ENCODE data around the gene YES1. TPM values are rescaled to one million over a fixed set of nuclear protein-coding genes. Genes with fewer than 3 reads are reported as not detected.

Gene YES1
- total and polyA plus RNA-seq, 2 of the 13 experiments (the other 11 are each of a cell fraction or from before 2014, with no cell fraction given), result 17.2 to 70.8 TPM

DNA sequence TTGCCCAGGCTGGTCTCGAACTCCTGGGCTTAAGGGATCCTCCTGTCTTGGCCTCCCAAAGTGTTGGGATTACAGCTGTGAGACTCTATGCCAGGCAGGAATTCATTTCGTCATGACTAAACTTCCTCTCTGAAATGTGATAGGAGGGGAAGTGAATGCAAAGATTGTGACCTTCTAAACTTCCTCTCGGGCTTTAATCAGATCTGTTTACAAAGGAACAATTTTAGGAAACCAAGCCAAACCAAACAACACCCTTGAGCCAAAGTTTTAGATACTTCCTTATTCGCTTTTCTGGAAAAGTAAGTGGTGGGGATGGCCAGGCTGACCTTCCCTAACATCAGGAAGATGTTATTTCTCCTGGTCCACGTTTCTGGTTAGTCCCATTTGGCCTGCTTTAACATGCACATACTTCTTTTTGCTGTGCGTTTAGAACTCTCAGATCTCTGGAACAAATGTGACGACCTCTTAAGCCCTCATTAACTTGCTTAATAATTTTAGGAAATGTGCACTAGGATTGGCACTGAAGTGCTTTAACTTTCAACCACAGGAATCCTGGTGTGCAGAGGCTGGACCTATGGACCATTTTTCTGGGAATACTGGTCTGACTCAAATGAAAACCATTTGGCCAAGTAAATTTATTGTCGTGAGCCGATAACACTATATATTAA is 33.2 kb upstream of the YES1 start (continued):
- TF ChIP-seq, protein P1, sequence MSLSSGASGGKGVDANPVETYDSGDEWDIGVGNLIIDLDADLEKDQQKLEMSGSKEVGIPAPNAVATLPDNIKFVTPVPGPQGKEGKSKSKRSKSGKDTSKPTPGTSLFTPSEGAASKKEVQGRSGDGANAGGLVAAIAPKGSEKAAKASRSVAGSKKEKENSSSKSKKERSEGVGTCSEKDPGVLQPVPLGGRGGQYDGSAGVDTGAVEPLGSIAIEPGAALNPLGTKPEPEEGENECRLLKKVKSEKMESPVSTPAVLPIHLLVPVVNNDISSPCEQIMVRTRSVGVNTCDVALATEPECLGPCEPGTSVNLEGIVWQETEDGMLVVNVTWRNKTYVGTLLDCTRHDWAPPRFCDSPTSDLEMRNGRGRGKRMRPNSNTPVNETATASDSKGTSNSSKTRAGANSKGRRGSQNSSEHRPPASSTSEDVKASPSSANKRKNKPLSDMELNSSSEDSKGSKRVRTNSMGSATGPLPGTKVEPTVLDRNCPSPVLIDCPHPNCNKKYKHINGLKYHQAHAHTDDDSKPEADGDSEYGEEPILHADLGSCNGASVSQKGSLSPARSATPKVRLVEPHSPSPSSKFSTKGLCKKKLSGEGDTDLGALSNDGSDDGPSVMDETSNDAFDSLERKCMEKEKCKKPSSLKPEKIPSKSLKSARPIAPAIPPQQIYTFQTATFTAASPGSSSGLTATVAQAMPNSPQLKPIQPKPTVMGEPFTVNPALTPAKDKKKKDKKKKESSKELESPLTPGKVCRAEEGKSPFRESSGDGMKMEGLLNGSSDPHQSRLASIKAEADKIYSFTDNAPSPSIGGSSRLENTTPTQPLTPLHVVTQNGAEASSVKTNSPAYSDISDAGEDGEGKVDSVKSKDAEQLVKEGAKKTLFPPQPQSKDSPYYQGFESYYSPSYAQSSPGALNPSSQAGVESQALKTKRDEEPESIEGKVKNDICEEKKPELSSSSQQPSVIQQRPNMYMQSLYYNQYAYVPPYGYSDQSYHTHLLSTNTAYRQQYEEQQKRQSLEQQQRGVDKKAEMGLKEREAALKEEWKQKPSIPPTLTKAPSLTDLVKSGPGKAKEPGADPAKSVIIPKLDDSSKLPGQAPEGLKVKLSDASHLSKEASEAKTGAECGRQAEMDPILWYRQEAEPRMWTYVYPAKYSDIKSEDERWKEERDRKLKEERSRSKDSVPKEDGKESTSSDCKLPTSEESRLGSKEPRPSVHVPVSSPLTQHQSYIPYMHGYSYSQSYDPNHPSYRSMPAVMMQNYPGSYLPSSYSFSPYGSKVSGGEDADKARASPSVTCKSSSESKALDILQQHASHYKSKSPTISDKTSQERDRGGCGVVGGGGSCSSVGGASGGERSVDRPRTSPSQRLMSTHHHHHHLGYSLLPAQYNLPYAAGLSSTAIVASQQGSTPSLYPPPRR (CRISPR knock-in tag; IDR thresholded peaks at IDR 0.05; ENCODE audit: borderline replicate concordance), result no peak
- TF ChIP-seq ELF3 (CRISPR knock-in tag; IDR thresholded peaks at IDR 0.05) (peak; percentile 98), ZBTB38 (CRISPR knock-in tag; IDR thresholded peaks at IDR 0.05) (no peak), ZFYVE20 (CRISPR knock-in tag; IDR thresholded peaks at IDR 0.05; ENCODE audit: borderline replicate concordance, low read depth) (no peak), PCBP2 (optimal IDR thresholded peaks at IDR 0.05; ENCODE audit: low read depth, low read length, poor library complexity, severe bottlenecking) (no peak), STAT5B (CRISPR knock-in tag; IDR thresholded peaks at IDR 0.05) (no peak), ZNF496 (CRISPR knock-in tag; IDR thresholded peaks at IDR 0.05; ENCODE audit: insufficient replicate concordance) (no peak), MED8 (CRISPR knock-in tag; IDR thresholded peaks at IDR 0.05; ENCODE audit: insufficient replicate concordance) (no peak), NFIC (IDR thresholded peaks at IDR 0.05; ENCODE audit: low read length) (no peak), FOXA3 (CRISPR knock-in tag; IDR thresholded peaks at IDR 0.05) (peak; percentile 59; the same call in 1 of the 2 replicates), MED13 (CRISPR knock-in tag; IDR thresholded peaks at IDR 0.05) (no peak), ZNF569 (CRISPR knock-in tag; IDR thresholded peaks at IDR 0.05; ENCODE audit: borderline replicate concordance) (no peak), JARID2 (CRISPR knock-in tag; IDR thresholded peaks at IDR 0.05; ENCODE audit: insufficient replicate concordance) (no peak), NFRKB (IDR thresholded peaks at IDR 0.05) (no peak), FOXK1 (CRISPR knock-in tag; IDR thresholded peaks at IDR 0.05; ENCODE audit: borderline replicate concordance, low read depth) (no peak), SAFB2 (CRISPR knock-in tag; IDR thresholded peaks at IDR 0.05; ENCODE audit: borderline replicate concordance, low read depth) (no peak), STAG1 (CRISPR knock-in tag; IDR thresholded peaks at IDR 0.05) (no peak), MIER3 (CRISPR knock-in tag; IDR thresholded peaks at IDR 0.05; ENCODE audit: borderline replicate concordance) (no peak), ZNF788 (CRISPR knock-in tag; IDR thresholded peaks at IDR 0.05; ENCODE audit: borderline replicate concordance) (no peak), PHB2 (IDR thresholded peaks at IDR 0.05; ENCODE audit: partially characterized antibody) (no peak)
- TF ChIP-seq, protein P2, sequence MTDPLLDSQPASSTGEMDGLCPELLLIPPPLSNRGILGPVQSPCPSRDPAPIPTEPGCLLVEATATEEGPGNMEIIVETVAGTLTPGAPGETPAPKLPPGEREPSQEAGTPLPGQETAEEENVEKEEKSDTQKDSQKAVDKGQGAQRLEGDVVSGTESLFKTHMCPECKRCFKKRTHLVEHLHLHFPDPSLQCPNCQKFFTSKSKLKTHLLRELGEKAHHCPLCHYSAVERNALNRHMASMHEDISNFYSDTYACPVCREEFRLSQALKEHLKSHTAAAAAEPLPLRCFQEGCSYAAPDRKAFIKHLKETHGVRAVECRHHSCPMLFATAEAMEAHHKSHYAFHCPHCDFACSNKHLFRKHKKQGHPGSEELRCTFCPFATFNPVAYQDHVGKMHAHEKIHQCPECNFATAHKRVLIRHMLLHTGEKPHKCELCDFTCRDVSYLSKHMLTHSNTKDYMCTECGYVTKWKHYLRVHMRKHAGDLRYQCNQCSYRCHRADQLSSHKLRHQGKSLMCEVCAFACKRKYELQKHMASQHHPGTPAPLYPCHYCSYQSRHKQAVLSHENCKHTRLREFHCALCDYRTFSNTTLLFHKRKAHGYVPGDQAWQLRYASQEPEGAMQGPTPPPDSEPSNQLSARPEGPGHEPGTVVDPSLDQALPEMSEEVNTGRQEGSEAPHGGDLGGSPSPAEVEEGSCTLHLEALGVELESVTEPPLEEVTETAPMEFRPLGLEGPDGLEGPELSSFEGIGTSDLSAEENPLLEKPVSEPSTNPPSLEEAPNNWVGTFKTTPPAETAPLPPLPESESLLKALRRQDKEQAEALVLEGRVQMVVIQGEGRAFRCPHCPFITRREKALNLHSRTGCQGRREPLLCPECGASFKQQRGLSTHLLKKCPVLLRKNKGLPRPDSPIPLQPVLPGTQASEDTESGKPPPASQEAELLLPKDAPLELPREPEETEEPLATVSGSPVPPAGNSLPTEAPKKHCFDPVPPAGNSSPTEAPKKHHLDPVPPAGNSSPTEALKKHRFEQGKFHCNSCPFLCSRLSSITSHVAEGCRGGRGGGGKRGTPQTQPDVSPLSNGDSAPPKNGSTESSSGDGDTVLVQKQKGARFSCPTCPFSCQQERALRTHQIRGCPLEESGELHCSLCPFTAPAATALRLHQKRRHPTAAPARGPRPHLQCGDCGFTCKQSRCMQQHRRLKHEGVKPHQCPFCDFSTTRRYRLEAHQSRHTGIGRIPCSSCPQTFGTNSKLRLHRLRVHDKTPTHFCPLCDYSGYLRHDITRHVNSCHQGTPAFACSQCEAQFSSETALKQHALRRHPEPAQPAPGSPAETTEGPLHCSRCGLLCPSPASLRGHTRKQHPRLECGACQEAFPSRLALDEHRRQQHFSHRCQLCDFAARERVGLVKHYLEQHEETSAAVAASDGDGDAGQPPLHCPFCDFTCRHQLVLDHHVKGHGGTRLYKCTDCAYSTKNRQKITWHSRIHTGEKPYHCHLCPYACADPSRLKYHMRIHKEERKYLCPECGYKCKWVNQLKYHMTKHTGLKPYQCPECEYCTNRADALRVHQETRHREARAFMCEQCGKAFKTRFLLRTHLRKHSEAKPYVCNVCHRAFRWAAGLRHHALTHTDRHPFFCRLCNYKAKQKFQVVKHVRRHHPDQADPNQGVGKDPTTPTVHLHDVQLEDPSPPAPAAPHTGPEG (CRISPR knock-in tag; IDR thresholded peaks at IDR 0.05), result no peak

Data from HepG2 (cell line).